GM21576 (cell line): ENCODE data around the gene DNAJB1.

Source experiments
- ATAC-seq: cut with Tn5 transposase; IDR thresholded peaks from one replicate; pipeline ENCODE4 v1.9.1; 2021; ENCODE audit warnings: mild to moderate bottlenecking, moderate library complexity; ENCODE audit not compliant: unreplicated experiment

The DNAJB1 gene

DNA sequence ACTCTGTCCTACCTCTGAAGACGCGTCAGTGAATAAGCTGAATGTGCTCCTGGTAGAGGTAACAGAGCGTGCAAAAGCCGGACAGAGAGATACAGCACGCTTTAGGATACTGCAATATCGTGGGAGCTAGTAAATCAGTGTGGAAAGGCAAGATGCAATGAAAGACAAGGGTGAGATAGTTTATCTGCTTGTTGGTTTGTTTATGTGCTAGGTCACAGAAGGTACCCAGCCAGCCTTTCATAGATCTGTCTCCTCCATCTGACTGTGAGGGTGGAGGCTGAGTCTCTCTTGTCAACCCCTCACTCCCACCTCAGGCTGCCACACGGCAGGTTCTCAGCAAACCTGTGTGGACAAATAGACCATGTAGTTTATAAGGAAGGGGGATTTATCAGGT is 21.4 kb downstream of the DNAJB1 start:
- ATAC-seq: no peak

DNA sequence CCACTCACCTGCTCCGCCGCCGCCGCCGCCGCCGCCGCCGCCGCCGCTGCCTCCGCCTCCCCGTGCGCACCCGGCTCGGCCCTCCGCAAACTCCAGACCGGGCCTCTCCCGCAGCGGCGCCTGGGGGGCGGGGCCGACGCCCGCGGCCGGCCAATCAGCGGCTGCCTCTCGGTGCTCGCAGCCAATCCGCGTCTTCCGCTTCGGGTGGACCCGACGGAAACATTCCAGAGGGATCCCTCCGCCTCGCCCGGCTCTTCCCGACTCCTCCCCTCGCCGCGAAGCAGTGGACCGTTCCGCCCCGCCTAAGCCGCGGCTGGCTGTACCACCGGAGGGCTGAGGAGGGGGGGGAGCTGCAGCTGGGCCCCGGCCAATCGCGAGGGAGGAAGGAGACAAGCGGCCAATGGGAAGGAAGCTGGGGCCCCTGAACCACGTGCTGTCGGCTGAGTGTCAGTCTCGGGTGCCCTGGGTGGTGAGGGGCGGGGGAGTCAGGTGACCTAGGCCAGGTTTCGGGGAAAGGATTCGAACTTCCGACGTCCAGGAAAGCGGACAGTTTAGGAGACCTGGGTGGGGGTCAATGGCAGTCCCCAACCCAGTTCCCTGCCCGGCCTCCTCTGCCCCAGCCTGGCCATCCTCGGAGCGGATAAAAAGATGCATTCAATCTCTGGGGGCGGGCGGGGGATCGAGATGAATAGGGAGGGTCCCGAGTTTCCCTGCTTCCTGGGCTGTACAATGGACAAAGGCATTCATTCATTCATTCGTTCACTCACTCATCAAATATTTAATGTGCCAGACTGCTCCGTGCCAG is 22.0 kb downstream of the DNAJB1 start, which contains the start of gene GIPC1:
Gene GIPC1, minus strand, starts transcription at position 99 of the 805 bp plus-strand sequence. CDS start 13,151 bp downstream, outside the sequence.
- peak; percentile 70 for ATAC-seq

DNA sequence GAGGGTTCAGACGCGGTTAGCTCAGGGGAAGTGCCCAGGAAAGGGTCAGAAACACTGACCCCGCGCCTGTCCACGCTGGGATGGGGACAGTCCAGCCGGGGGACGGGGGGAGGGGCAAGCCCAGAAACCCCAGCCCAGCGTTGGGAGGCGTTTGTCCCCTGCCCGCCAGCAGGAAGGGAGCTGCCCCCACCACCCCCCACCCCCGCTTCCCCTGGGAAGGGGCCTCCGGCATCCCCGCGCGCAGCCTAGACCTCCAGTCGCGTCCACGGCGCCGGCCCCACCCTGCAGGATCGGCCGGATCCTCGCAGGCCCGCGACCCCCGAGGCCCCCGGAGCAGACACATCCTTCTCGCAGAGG is 22.5 kb downstream of the DNAJB1 start:
- no peak for ATAC-seq

DNA sequence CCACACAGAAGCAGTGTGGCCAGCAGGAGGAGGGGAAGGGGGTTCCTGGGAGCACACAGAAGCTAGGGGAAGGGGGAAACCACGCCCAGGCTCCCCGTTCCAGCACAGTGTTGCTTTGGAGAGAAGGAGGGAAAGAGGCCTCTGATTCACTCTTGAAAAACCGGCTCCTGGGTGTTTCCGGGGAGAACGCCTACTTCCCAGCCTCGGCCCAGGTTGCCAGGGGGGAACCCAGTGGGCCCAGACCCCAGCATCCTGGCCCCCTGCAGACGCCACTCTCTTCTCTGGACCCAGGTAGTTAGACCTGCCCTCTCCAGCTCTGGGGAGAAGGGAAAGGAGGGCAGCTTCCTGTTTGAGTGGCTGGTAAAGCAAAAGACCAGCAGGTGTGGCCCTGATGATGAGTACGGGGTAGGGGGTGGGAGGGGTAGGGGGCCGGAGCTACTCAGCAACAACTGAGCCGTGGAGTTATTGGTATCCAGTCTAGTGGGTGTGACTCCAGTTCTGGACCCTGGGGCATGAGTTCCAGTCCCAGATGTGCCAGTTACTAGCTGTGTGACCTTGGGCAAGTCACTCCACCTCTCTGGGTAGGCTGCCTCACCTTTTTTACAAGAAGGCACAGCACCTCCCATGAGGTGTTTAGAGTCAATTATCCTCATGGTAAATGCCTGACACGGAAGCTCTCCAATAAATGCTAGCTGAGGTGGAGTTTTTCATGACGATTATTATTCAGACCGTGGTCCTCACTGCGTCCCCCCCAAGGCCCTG is 23.1 kb downstream of the DNAJB1 start:
- no peak for ATAC-seq

DNA sequence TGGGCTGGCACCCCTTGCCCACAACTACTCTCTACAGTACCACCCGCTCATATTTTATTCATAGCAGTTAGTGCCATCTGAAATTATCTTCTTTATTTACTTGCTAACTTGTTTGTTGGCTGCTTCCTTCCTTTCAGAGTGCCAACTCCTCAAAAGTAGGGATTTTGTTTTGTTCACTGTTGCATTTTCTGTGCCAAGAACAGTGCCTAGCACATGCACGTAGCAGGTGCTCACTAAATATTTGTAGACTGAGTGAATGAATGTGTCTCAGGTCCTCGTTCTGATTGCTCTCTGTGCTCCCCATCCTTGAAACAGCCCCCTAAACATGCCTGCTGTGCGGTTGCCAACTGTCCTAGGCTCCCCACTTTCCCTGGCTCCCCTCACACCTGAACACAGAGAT is 23.8 kb downstream of the DNAJB1 start:
- ATAC-seq: no peak

DNA sequence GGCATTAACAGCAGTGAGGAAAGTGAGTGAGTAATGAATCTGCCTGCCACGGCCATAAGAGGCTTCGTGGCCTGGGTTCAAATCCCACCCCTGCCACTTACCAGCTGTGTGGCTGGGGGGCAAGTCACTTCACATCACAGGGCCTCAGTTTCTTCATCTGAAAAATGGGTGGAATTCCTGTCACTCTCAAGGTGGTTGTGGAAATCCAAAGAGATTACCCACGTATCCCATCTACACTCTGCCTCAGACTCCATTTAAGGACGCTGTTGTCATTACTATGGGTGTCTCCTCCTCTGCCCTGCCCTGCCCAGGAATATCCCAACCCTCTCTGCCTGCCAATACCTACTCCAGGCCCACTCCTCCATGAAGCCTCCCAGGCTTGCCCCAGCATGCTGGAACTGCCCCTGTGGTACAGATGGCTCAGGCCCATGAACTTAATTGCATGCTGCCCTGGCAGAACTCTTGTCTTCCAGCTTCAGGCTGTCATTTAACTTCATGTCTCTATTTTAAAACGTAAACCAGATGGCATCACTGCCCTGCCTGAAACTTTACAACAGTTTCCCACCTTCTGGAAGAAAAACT is 25.4 kb downstream of the DNAJB1 start:
- no peak for ATAC-seq

DNA sequence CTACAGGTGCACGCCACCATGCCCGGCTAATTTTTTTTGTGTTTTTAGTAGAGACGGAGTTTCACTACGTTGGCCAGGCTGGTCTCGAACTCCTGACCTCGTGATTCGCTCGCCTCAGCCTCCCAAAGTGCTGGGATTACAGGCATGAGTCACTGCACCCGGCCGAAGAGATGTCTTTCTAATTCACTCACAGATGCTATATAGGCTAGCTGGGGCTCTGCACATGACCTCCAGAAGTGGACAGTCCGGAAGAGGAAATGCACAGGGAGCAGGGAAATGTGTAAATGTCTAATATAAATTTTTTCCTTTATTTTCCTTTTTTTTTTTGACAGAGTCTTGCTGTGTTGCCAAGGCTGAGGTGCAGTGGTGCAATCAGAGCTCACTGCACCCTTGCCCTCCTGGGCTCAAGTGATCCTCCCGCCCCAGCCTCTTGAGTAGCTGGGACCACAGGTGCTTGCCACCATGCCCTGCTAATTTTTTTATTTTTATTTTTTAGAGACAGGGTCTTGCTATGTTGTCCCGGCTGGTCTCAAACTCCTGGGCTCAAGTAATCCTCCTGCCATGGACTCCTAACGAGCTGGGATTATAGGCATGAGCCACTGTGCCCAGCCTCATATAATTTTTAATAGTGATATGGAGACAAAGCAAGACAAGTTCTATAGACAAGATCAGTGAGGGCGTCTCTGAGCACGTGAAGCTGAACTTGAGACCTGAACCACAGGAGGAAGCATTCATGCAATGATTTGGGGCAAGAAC is 30.6 kb downstream of the DNAJB1 start:
- ATAC-seq: no peak

DNA sequence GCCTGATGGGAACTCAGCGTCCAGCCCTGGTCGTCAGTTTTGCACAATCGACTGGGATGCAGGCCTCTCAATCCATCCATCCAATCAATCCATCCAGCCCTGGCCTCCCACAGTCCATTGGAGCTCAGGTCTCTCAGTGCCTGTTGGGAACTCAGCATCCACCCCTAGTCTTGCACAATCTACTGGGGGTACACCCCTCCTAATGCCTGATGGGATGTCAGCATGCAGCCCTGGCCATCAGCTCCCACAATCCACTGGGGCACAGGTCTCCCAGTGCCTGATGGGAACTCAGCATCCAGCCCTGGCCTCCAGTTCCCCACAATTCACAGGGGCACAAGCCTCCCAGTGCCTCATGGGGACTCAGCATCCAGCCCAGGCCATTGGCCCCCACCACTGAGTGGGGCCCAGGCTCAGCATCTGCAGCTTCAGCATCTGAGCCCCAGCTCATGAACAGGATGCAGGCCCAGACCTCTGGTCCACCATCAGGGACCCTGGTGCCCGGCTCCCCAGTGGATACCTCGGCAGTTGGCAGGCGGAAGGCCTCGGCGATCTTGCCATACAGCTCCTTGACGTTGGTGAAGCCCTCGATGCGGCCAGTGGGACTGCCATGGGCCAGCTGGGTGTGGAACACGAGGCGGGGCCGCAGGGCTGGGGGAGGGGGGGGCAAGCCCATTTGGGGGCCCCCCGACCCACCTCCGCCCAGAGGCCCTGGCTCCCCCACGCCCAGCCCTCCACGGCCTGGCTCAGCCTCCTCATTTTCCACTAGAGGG is 35.8 kb downstream of the DNAJB1 start:
- no peak for ATAC-seq

DNA sequence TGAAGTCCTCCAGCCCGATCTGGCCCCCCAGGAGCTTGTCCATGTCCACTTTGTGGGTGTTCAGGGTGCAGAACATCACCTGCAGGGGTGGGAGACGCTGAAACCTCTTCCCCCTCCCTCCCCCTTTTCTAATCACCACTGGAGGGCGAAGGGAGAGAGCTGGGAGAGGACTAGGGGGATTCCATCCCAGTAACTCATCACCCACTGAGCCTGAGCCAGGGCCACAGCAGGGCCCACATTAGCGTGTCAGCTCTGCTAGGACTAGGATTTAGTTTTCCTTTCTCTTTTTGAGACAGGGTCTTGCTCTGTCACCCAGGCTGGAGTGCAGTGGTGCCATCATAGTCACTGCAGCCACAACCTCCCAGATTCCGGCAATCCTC is 37.5 kb downstream of the DNAJB1 start:
- no peak for ATAC-seq

DNA sequence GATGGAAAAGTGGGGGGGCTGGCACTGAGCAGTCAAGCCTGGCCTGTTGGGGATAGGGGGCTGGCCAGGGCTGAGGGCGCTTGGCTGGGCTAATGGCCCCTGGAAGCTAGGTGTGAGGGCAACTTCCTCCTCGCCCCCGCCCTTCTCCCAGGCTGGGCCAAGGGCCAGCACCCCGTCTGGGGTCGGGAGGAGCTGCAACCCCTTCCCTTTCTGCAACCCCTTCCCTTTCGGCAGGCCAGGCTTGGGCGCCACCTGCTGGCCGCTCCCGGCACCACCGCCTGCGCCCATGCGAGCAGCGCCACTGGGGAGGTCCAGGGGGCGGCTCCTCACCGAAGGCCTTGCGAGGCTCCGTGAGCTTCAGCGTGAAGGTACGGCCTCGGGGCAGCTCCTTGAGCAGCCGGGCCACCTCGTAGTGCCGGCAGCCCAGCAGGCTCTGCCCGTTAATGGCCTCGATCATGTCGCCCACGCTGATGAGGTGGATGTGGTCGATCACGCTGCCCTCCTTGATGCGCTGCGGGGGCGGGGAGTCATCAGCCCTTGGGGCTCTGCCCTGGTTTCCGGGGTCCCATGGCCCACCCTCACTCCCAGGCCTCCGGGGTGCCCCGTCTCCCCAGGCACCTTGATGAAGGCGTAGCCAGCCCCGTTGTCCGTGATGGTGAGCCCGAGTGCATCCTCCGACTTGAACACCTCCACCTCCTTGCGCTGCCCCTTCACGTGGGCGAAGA is 38.1 kb downstream of the DNAJB1 start:
- ATAC-seq: no peak

DNA sequence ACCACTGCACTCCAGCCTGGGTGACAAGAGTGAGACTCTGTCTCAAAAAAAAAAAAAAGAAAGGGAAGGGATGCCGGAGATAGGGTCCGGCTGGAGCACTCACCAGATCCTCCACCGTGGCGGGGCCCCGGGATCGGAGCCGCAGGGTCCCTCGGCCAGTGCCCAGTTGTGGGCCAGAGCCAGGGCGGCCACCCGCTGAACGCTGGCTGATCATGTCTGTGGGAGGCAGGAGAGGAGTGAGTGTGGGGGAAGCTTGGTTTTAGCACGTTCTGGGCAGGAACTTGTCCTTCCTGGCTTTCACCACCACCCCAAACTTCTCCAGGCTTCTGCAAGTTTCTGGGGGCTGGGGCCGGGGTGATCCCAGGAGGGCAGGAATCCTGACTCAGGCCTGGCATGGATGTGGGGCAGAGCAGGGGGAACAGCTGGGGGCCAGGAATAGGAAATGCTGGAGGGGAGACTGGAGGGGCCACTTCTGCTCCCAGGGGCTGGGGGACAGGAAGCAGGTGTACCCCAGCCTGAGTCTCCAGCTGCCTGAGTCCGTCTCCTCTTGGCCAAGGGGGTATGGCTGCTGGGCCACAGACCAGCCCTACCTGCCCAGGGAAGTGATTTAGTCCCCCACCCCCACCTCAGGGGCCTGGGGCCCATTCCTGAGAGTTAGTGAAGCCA is 38.8 kb downstream of the DNAJB1 start:
- no peak for ATAC-seq

DNA sequence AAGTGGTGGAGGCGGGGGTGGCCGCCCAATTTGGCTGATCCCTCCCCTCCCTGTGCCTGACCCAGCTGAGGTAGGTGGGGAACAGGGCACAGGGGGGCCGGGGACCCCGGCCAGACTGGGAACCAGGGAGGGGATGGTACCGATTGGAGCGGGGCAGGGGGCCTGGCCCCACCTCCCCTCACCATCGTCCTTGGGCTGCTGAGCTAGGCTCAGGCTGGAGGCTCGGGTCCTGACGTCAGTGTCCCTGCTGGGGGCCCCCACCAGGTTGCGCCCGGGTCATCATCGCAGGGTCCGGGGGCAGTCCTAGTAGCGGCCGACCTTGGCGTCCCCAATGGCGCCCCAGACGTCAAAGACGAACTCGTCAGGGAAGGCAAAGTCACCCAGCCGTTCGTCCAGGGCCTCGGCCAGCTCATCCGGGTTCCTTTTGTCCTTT is 40.1 kb downstream of the DNAJB1 start:
- ATAC-seq: no peak

DNA sequence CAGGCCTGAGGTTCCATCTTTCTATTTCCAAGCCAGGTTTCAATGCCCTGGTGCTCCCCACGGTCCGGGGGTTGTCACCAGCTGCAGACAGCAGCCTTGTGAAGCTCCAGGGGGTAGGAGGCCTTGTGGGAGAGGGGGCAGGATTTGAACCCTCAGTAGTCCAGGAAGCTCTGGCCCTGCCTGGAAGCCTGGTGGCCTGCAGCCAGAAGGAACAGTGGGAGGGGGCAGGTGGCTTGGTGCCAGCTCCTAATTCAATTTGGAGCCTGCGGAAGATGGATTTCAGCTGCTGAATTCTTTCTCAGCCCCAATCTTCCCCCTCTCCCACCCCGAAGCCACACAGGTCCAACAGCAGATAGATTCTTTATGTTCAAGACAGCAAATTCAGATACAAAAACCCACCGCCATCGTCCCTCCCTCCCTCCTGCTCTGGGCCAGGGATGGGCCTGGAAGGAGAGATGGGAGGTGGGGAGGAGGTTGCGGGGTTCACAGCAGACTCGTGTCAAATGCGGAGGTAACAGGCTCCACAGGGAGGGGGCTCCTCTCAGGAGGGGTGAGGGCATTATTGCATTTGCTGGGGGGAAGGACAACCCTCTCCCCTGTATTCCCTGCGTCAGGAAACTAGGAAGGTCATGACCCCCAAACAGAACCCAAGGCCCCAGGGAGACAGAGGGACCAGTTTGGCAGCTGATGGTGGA is 40.6 kb downstream of the DNAJB1 start:
- ATAC-seq: no peak

DNA sequence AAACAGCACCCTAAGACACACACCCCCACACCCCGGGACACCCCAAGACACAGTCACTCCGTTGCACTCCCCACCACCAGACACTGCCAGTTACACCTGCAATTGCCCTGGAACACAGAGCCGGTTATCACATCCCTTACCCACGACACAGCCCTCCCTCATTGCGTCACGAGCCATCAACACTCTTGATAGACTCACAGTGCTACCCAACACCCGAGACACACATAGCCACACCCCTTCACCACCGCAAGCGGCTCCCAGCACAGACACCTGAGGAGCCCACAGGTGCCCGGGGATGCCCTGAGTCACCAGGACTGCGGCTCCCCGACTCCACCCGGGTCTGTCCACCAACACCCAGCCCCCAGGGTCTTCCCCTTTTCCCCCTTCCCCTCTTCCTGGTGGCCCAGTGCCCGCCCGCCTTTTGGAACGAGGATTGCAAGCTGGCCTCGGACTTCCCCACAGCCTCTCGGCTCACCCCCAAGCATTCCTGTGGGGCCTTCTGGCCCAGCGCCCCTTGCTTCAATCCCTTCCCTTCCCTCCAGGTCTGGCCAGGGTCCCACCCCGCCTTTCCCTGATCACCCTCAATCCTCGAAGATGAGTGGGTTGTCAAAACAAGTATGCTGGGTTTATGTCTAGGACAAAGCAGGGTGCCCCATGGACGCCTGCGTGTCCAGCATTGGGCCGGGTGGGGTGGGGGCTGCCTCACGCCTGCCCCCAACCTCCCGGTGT is 41.4 kb downstream of the DNAJB1 start:
- no peak for ATAC-seq

DNA sequence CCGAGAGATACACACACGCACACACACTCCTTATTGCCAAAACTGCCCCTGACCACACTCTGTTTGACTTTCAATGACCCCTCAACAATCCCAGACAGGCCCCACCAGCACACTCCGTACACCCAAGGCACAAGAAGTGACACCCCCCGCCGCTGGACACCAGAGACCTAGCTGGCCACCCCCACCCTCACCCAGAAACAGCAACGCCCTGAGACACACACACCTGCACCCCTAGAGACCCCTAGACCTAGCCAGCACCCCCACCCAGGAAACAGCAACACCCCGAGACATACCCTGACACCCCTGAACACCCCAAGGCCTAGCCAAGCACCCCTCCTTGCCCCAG is 41.9 kb downstream of the DNAJB1 start:
- ATAC-seq: no peak

DNA sequence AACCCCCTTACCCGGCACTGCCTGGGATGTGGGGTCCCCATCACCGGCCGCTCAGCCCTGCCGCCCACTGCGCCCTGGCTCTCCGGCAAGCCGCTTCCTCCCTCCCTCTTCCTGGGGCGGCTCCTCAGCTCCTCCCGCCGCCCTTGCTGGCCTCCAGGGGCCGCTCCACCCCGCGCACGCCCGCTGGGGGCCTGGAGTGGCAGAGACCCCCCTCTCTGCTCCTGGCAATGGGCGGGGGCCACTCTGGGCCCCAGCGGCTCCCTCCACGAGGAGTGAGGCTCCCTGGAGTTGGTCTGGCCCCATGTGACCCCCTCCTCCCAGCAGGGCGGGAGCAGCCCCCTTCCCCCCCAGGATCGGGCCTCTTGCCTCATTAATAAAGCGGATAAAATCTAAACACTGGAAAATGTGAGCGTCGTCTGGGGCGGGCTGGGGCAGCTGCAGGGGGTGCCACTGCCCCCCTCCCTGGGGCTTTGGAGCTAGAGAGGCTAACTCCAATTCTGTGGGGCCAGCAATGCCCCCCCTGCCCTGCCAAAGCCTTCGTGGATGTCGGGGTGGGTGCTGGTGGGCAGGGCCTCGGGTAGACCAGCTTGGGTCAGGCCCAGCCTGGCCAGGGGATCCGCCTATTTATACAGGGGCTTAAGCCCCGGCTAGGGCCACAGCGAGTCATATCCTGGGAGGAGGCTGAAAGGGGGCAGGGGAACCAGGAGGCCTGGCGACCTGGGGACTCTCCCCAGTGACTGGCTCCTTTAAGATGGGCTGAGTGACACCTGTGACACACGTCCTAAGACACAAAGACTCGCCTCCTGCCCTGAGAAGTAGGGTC is 42.7 kb downstream of the DNAJB1 start, which contains the start of gene PTGER1:
Gene PTGER1, minus strand, starts transcription at position 104 of the 823 bp plus-strand sequence. CDS start 1,034 bp downstream, outside the sequence.
- ATAC-seq: no peak

DNA sequence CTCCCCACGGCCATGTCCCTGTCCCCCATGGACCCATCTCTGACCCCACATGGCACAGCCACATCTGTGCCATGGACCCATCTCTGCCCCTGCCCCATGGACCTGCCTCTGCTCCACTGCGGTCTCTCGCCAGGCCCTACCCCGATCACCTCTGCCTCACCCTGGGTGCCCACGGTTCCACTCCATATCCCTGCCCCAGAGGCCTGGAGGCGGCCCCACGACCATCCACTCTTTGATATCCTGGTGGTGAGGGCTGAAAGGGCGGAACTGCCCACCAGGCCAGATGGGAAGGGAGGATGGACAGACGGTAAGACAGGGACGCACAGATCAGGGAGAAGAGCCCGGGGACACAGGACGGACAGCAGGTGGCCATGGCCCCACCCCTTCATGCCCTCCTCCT is 43.4 kb downstream of the DNAJB1 start:
- no peak for ATAC-seq
